GM21717 (cell line): ENCODE results near the gene TMEM185A.
A peak's percentile ranks its signal among the peaks of the same experiment; 100 is the strongest.
"Not testable (repeated sequence)": the region's sequence is repeated elsewhere in the genome, so short reads cannot be mapped to it uniquely, and the experiment has no call there.

Experiments
- ATAC-seq: cut with Tn5 transposase; IDR thresholded peaks from one replicate; pipeline ENCODE4 v1.9.1; 2021; ENCODE audit warnings: mild to moderate bottlenecking, moderate library complexity; ENCODE audit not compliant: unreplicated experiment

The TMEM185A gene

DNA sequence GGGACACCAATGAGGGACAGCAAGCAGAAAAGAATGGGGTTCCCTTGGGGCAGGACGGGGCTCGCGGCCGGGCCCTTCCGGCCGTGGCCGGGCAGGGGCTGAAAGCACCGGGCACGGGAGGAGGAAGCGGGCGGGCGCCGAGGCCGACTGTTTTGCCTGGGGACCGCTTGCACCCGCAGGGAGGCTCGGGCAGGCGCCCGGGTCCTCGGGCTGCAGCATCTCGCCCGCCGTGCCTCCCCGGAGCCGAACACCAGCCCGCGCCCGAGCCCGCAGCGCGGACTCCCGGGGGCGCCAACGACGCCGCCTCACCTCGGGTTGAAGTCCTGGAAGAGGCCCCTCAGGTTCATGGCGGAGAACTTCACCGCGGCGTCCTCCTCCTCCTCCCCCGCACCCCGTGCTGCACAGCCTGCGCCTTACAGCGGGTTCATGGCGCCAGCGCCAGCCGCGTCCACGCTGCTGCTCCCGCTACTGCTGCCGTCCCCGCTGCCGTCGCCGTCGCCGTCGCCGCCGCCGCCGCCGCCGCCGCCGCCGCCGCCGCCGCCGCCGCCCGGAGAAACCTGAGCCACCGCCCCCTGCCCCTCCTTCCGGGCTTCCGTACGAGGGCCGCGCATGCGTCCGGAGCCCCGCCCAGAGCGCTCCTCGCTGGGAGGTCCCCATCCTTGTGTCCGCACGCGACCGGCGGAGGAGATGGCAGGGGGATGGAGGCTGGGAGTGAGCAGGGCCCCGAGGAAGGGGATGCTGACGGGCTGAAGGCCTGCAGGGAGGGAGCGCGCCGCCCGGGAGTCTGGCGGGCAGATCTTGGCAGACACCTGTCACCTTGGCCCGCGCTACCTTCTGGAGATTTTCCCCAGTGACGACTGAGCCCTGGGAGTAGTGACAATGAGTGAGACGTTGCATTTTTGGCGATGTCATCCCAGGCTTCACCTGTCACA lies at the start of gene TMEM185A:
Gene TMEM185A (minus strand): TSS at position 559 of the 932 bp plus-strand sequence. CDS start 212 bp downstream, at position 347.
- ATAC-seq = peak; percentile 88

DNA sequence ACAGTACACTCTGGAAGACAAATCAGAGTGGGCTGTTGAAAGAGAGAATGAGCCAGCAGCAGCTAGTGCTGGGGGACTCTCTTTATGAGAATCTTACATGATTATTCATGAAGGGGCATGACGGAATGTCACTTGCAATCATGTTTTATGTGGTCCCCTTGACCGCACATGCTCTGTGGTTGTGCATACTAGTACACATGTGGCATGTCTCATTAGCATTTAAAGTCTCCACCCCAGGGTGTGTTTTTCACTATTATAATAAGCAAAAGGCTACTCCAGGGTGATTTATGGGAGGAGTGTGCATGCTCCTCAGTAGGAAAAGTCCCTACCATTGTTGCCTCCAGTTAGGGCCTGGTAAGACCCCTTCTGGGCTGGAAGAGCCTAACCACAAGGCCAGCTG lies 49.6 kb upstream of the TMEM185A start:
- ATAC-seq = no peak

DNA sequence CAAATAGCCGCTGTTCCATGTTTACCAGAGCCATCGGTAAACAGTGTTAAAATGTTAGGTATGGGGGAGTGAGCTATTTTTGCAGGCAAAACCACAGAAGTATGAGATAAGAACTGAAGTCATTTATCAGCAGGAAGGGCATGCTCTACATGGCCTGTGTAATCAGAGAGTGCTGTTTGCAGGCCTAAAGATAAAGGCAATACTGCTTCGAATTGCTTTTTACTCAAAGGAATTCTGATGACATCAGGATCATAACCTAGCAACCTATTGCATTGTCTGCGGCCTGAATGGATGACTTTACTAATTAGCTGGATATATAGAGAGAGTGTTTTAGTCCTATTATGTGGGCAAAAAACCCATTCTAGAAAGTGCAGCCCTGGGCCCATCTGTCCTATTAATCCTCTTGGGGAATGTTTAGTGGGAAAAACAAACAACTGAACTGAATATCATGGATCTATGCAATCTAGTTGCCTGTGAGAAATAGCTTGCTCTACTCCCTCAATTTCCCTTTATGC lies 47.6 kb upstream of the TMEM185A start:
- not testable (repeated sequence) for ATAC-seq

DNA sequence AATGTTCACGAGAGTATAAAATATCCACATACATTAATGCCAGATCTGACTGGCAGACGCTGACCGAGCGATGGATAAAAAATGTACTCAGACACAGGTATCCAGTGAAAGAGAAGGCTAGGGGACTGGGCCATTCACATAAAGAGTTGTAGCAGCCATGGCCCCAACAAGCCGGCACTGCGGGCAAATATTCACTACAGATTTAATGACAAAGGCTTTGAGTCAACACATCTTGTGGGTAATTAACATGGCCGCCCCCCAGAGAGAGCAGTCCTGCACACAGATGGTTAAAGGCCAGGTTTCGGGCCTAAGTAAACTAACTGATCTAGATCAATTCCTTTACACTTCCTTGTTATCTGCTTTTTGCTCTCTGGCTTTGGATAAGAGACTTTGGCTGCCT lies 44.0 kb upstream of the TMEM185A start:
- ATAC-seq = not testable (repeated sequence)

DNA sequence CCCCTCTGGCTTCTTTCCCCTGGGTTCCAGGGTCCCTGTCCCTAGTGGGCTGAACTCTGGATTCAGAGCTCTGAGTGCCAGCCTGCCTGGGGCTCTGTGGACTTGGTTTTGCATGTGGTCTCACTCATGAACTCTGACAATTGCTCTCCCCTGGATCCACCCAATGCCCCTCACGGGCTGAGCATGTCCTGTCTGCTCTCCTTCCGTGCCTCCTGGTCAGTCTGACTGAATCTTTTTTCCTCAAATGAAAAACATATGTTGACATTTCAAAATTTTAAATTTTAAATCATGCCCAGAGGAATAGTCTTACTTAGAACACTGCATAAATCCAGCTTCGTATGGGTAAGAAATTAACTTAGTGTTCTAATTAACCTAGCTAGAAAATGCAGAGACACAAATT lies 43.5 kb upstream of the TMEM185A start:
- ATAC-seq = not testable (repeated sequence)

DNA sequence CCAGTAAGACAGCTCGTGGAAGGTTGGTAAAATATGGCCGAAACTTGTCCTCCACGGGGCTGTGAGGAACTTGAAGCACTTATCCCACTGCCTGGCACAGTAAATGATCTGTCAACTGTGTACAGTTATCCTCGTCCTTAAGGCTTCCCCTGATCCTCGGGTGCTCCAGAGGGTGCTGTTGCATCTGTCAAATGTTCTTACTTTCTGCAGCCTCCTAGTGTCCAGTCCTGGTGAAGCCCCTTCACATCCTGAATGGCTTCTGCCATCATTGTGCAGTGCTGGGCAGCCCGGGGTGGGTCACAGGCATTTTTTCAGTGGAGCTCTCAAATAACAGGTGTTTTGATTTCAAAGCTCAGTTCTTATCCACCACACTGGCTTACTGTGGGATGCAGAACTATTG lies 29.0 kb upstream of the TMEM185A start:
- not testable (repeated sequence) for ATAC-seq

DNA sequence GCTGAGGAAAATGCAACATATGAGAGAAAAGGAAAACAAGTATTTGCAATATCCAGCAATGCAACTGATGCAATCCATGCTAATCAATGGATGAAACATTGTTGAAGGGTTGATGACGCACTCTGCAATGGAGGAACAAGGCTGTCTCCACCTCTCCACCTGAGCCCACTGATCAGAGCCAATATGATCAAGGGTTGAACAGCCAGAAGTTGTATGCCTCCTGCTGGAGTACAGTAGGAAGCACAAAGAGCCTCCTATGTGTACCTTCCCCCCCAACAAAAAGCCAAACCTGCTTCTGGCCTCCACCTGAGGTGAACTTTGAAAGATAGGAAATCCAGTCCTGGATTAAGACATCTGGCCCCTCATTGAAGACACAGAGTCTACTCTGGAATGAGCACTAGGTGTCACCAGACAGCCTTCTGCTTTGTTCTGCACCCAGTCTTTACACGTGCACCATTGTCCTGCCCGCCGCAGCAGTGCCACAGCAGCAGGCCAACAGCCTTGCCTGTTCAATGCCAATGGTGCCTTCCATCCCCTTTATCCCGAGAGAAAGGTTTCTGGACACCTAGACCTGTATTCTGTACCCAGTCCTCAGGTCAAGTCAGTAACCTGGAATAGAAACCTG lies 24.8 kb upstream of the TMEM185A start:
- not testable (repeated sequence) for ATAC-seq

DNA sequence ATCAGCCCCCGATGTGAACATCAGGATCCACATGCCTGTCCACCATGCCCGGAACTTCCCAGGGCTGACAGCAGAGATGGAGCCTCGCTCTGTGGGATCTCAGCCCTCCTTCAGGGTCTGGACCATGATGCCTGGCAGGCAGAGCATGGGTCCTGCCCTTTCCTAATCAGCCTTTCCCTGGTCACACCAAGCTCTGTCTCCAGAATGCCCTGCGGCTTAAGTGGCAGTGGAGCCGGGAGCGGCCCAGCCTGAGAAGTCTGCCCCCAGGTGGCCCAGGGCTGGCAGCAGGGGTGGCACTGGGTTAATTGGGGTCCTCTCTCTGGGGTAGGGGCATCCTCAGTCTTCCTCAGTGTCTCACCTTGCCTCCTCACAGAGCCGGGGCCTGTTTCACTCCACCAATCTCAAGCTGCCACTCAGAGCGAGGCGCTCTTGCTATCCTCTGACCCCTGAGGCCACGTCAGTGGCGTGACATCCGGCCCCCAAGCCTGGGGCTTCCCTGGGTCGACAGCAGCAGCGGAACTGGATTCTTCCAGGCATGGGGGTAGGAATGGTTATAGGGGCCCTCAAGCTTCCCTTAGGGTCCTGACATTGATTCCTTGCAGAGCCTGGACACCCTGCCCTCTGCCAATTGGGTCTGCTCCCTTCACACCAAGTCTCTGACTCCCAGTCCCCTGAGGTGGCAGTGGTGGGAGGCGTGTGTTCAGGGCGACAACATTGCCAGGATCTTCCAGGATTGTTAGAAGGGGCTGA lies 20.8 kb upstream of the TMEM185A start:
- no peak for ATAC-seq

DNA sequence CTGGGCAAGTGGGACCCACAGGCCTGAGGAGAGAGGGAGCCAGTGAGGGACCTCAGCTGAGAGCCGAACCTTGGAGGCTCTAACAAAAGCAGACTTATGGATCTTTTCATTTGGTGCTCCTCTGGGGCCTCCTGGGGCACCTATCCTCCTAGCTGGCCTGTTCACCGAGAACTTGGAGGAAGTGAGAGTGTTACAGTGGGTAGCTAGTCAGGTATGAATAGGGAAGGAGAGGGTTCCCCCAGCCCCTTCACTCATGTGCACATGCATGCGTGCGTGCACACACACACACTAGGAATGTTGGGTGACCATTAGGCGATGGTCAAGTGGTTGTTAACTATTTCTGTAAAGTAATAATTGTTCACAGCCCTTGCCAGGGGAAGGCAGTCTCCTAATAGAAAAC lies 18.6 kb upstream of the TMEM185A start:
- peak; percentile 65 for ATAC-seq

DNA sequence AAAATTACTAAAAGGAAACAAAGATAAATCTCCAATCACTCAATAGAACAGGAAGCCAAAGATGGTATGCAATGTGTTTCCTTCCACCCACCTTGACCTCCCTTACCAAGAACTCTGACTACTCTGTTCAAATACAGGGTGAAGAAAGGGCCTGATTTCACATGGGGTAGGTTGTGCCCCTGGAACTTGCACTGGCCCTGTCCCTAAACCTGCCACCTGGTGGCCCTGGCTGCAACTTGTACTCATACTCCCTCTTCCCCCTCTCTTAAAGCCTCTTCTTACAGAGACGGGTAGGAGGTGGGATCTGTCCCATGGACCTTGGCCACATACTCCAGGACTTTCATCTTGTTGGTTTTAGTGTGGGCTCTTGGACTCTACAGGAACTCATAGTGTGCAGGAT lies 17.3 kb upstream of the TMEM185A start:
- ATAC-seq = no peak

DNA sequence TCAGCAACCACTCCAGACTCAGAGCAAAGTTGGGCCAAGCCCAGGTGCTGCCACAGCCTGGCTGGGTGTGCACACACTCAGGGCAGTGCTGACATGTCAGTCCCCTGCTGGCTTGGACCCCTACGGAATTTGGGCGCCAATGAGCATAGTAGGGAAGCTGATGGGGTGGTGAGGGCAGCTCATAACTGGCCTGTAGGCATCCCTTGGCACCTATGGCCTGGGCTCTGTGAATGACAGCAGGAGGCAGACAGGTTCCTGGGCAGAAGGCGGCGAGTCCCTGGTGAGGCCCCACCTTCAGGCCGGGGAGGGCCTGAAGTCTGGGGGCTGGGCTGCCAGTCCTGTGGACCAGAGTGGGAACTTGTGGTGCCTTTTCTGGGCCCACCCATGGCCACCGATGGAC lies 15.9 kb upstream of the TMEM185A start:
- no peak for ATAC-seq

DNA sequence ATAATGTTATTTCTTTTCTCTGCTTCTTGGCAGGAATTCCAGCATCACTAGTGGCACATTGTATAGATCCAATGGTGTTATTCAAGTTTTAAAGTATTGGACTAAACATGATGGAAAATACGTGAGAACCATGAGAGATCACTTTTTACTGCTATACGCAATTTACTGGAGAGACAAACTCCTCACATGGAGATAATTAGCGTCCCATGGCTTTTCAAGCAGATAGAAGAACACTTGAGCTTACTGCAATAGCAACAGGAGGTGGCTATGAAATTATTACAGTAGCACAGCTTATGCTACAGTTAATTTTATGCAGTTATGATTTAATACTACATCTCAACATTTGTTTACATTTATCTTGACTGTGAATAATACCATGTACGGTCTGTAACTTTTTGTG lies 11.9 kb upstream of the TMEM185A start:
- ATAC-seq = no peak

DNA sequence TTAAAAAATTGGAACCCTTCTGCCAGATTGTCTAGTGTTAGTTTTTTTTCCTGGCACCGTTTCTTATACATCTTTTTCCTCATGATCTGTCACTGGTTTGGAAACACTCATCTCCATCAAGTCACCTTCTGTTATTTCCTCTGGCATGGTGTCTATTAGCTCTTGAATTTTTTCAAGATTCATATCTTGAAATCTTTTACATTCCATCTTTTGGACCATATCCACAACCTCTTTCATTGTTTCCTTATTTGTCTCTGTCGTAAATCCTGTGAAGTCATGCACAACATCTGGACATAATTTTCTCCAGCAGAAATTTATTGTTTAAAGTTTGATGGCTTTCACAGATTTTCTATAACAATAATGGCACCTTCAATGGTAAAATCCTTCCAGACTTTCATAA lies 10.2 kb upstream of the TMEM185A start:
- no peak for ATAC-seq

DNA sequence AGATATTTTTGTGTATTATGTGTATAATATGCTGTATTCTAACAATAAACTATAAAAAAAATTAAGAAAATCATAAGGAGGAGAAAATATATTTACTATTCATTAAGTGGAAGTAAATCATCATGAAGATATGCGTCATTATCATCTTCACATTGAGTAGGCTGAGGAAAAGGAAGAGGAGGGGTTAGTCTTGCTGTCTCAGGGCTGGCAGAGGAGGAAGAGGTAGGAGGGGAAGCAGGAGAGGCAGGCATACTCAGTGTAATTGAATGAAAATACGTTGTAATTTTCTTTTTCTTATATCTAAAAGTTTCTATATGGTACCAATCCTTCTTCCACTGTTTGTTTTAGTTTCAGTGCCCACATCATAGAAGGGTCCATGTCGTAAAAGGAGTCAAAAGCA lies 9.8 kb upstream of the TMEM185A start:
- no peak for ATAC-seq

DNA sequence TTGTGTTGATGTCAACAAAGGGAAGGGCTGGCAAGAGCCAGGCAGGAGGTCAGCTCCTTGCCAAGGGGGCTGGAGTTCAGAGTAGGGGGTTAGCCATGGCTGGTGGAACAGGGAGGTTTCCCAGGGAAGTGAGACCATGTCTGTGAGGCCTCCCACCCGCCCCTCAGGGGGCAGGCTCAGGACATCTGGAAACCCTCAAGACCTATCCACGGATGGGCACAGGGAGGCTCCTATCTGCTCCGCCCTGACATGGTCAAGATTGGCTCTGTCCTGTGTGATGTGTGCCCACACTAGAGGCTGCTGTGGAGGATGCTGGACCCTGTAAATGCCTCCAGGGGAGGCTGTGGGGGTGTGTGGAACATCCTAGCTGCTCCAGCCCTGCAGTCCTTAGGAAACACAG lies 8.0 kb upstream of the TMEM185A start:
- no peak for ATAC-seq

DNA sequence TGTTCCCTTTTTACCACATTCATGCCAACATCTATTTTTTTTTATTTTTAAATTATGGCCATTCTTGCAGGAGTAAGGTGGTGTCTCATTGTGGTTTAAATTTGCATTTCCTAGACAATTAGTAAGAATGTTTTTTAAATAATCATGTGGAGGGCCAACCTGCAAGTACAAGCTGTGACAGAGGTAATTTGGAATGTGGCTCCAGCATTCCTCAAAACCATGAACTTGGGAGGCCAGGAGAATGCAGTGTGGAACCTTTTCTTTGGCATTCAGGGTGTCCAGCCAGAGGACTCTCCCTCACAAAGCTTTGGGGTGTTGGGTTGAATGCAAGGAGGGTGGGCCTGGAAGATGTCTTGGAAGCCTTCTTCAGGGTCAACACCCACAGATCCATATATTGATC lies 7.3 kb upstream of the TMEM185A start:
- ATAC-seq = no peak

DNA sequence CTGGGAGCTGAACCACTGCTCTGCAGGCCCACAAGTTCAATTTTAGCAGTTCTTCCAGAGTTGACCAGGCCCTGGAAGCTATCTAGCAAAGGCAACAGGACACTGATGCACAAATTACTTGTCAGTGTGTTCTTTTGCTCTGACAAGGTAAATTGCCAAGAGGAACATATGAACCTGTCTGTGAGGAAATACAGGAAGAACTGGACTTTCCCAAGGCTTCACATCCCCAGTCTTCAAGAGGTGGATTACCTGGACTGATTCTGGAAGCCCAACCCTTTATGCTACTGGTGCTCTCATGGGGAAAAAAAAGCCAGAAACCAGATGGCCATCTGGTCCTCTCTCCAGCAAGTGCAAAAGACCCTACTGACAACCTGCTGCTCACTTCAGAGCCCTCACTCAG lies 1.9 kb upstream of the TMEM185A start:
- ATAC-seq = no peak

DNA sequence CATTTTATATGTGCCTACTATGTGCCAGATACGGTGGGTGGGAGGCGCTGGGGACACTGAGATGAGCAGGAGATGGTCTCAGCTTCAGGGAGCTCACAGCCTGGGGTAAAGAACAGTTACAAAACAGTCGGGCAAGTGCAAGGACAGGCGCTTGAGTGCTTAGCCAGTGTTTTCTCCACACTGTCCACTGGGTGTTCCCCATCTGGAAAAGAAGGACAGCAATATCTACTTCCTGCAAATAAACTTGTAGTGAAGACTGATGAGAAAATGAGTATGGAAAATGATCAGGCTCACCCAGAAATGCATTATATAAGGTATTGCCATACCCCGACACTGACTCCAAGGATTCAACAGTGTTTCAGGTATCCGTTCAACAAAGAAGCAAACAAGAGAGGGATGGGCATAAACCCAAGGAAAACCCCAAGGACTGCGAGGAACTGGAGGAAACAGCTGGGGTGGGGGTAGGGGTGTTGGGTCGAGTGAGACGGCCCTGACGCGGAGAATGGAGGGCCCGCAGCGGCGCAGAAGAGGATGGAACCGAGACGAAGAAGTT lies 835 bp downstream of the TMEM185A start:
- ATAC-seq = no peak

DNA sequence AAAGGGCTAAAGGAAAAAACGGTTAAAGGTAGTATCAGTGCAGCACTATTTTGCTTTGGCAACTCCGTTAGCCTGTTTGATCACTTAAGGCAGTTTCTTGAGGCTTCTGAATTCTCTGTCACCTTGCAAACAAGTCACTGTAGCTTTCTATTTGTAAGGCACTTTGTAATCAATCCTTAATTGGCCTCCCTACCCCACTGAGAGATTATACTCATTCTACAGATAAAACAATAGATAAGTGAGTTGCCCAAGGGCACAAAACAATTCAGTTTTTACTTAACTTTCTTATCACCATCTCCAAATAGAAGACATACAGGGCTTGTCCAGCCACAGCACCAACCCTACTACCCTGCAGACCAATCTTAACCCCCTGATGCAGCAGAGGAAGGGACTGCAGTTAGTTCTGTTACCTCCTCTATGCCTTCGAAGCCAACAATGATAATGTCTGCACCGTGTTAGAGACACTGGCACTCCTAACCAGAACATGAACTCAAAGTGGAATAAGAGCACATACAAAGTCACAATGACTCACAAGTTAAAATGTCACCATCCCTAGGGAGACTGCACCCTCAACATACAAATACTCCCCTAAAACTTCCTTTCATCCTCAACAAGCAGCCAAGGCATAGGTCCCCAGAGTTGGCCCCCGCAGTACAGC lies 1.7 kb downstream of the TMEM185A start:
- ATAC-seq = no peak

DNA sequence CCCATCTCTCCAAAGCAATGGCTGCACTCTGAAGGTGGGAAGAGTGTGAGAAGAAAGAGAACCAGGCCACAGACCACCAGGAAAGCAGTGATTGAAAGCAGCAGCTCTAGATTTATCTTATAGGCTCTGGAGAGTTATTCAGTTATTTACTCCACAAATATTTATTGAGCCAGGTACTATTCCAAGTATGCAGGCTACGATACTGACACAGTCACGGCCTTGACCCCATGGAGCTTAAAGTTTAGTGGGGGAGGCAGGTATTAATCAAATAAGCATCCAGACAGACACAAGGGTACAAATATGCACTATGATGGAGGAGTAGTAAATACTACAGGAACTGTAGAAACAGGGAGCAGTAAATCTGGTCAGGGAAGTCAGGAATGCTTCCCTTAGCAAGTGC lies 2.8 kb downstream of the TMEM185A start:
- ATAC-seq = no peak

DNA sequence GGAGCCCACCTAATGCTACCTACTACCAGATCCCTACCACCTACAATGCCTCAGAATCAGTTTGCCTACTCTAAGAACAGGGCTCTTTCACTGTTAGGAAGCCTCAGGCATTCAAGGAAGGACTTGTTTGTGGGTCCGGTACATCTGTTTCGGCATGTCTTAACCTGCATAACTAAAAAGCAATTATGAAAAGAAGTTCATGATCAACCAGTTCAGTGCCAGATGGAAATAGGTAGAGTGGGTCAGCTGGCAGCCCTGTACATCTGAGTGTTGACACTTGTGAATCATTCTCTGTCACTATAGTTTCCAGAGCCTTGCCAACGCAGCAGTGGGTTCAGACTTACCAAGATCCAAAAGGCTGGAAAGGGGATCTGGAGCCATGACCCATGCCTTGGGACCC lies 3.3 kb downstream of the TMEM185A start:
- ATAC-seq = no peak
